ENCODE results near the gene GALNS.
"Not testable (repeated sequence)": the region's sequence is repeated elsewhere in the genome, so short reads cannot be mapped to it uniquely, and the experiment has no call there.

Gene GALNS

GRCh38 chr16:88800277-88800592, 56.5 kb downstream of the GALNS start:
- H3K4me1 ChIP-seq (ENCODE audit: insufficient read depth, low read length) = no peaks in the 10 kb centered on the region; the same call in 1 of the 2 replicates
- H3K9ac ChIP-seq (ENCODE audit: low read depth, low read length) = no peak overlapping the region
- H3K9me3 ChIP-seq (ENCODE audit: control insufficient read depth, insufficient read depth, low read length) = no peaks in the 10 kb centered on the region
- H3K36me3 ChIP-seq (ENCODE audit: insufficient read depth, low read length) = no peaks in the 10 kb centered on the region

- Histone ChIP-seq H3K9ac (ENCODE audit: low read depth, low read length) (no peak overlapping the region), H3K4me1 (ENCODE audit: insufficient read depth, low read length) (no peaks in the 10 kb centered on the region; the same call in 1 of the 2 replicates), H3K9me3 (ENCODE audit: control insufficient read depth, insufficient read depth, low read length) (no peaks in the 10 kb centered on the region), H3K36me3 (ENCODE audit: insufficient read depth, low read length) (no peaks in the 10 kb centered on the region)
Observed at GRCh38 chr16:88799569-88800276, 57.0 kb downstream of the GALNS start.

GRCh38 chr16:88798772-88799455, 57.8 kb downstream of the GALNS start:
- Histone ChIP-seq H3K36me3 (ENCODE audit: insufficient read depth, low read length) (no peaks in the 10 kb centered on the region), H3K9ac (ENCODE audit: low read depth, low read length) (no peak overlapping the region), H3K9me3 (ENCODE audit: control insufficient read depth, insufficient read depth, low read length) (no peaks in the 10 kb centered on the region), H3K4me1 (ENCODE audit: insufficient read depth, low read length) (no peaks in the 10 kb centered on the region)

DNA sequence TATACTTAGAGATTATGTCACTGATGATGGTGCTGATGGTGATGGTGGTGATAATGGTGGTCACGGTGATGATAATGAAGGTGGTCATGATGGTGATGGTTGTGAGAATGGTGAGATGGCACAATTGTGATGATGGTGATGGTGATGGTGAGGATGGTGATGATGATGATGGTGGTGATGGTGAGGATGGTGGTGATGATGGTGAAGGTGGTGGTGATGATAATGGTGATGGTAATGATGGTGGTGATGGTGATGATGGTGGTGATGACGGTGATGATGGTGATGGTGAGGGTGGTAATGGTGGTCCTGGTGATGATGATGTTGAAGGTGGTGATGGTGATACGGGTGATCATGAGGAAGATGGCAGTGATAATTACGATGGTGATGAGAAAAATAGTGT, 58.7 kb downstream of the GALNS start:
- no peaks in the 10 kb centered on the region for H3K9me3 ChIP-seq (ENCODE audit: control insufficient read depth, insufficient read depth, low read length)
- peaks cover 3% of the 10 kb centered on the region; the same call in 1 of the 2 replicates for H3K4me1 ChIP-seq (ENCODE audit: insufficient read depth, low read length)
- H3K9ac ChIP-seq (ENCODE audit: low read depth, low read length) = no peak overlapping the region
- H3K36me3 ChIP-seq (ENCODE audit: insufficient read depth, low read length) = no peaks in the 10 kb centered on the region

GRCh38 chr16:88796278-88796677, 60.5 kb downstream of the GALNS start:
- no peaks in the 10 kb centered on the region for H3K36me3 ChIP-seq (ENCODE audit: insufficient read depth, low read length)
- no peak overlapping the region for H3K9ac ChIP-seq (ENCODE audit: low read depth, low read length)
- peaks cover 10% of the 10 kb centered on the region; the same call in 1 of the 2 replicates for H3K4me1 ChIP-seq (ENCODE audit: insufficient read depth, low read length)
- H3K9me3 ChIP-seq (ENCODE audit: control insufficient read depth, insufficient read depth, low read length) = no peaks in the 10 kb centered on the region

- no peaks in the 10 kb centered on the region for H3K9me3 ChIP-seq (ENCODE audit: control insufficient read depth, insufficient read depth, low read length)
- no peak overlapping the region for H3K9ac ChIP-seq (ENCODE audit: low read depth, low read length)
- peaks cover 14% of the 10 kb centered on the region; the same call in 1 of the 2 replicates for H3K4me1 ChIP-seq (ENCODE audit: insufficient read depth, low read length)
- H3K36me3 ChIP-seq (ENCODE audit: insufficient read depth, low read length) = no peaks in the 10 kb centered on the region
Observed at GRCh38 chr16:88793251-88793954, 63.3 kb downstream of the GALNS start.

- Histone ChIP-seq H3K9me3 (ENCODE audit: control insufficient read depth, insufficient read depth, low read length) (no peaks in the 10 kb centered on the region), H3K9ac (ENCODE audit: low read depth, low read length) (no peak overlapping the region), H3K36me3 (ENCODE audit: insufficient read depth, low read length) (no peaks in the 10 kb centered on the region), H3K4me1 (ENCODE audit: insufficient read depth, low read length) (peaks cover 14% of the 10 kb centered on the region; the same call in 1 of the 2 replicates)
Observed at GRCh38 chr16:88792668-88793250, 64.0 kb downstream of the GALNS start.

DNA sequence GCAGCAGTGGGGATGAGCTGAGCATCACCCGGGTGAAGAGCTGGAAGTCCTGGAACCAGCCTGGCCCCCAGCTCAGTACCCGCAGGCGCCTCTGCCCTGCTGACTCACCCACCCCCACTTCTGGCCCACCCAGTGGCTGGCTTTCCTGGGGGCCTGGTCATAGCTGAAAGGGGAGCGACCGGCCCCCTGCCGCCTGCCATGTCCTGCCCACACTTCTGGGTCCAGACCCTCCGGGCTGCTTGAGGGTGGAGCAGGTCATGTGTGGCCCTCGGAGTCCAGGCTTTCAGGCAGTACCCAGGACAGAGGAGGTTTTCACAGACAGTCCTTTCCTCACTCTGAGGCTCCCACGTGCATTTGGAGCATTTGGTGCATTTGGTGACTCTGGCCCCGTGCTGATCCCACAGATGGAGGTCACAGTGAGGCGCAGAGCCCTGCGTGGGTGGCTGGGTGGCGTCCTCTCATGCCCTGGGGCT, 64.6 kb downstream of the GALNS start:
- no peaks in the 10 kb centered on the region for H3K9me3 ChIP-seq (ENCODE audit: control insufficient read depth, insufficient read depth, low read length)
- peaks cover 14% of the 10 kb centered on the region; the same call in 1 of the 2 replicates for H3K4me1 ChIP-seq (ENCODE audit: insufficient read depth, low read length)
- no peaks in the 10 kb centered on the region for H3K36me3 ChIP-seq (ENCODE audit: insufficient read depth, low read length)
- H3K9ac ChIP-seq (ENCODE audit: low read depth, low read length) = no peak overlapping the region

DNA sequence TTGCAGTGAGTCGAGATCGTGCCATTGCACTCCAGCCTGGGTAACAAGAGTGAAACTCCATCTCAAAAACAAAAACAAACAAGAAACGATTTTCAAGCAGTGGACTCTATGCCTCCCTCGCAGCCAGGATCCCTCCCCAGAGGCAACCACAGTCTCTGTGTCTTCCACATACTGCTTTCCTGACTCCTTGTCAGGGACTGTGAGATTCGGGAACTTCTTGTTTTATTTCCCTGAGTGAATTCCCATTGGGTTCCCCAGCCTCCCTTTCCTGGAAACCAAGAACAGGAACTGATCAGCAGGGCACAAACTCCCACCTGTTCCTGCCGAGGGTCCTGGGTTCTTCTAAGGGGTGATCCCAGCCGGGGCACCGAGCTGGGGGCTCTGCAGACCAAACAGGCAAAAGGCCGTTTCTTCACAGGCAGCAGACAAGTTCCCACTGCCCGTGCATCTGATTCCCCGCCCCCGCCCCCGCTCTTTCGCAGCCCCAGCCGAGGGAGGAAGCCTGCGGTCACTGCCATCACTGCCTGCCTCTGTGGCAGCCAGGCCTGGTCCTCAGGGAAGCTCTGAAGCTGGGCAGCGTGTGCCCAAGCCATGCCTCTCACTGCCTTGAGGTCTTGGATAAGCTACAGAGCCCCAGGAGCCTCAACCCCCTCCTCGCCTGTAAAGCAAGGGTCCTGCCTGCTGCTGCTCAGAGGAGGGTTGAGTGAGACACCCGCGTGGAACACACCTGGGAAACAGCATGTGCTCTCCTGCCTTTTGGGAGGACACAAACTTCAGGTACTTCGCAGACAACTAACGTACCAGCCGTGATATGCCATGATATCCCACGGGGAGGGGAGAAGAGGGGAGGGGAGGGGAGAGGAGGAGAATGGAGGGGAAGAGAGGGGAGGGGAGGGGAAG, 66.2 kb downstream of the GALNS start:
- no peaks in the 10 kb centered on the region for H3K36me3 ChIP-seq (ENCODE audit: insufficient read depth, low read length)
- peaks cover 14% of the 10 kb centered on the region; the same call in 1 of the 2 replicates for H3K4me1 ChIP-seq (ENCODE audit: insufficient read depth, low read length)
- H3K9ac ChIP-seq (ENCODE audit: low read depth, low read length) = no peak overlapping the region
- no peaks in the 10 kb centered on the region for H3K9me3 ChIP-seq (ENCODE audit: control insufficient read depth, insufficient read depth, low read length)

DNA sequence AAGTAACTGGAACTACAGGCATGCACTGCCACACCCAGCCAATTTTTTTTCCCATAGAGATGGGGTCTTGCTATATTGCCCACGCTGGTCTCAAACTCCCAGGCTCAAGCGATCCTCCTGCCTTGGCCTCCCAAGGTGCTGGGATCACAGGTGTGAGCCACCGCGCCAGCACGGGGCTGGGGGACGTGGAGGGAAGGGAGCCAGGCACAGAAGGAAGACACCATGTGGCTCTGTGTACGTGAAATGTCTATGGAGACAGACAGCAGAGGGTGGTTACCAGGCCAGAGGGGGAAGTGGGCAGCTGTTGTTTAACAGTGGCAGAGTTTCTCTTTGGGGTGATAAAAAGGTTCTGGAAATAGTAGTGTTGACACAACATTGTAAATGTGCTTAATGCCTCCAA, 67.2 kb downstream of the GALNS start:
- Histone ChIP-seq H3K9ac (ENCODE audit: low read depth, low read length) (no peak overlapping the region), H3K36me3 (ENCODE audit: insufficient read depth, low read length) (no peaks in the 10 kb centered on the region), H3K4me1 (ENCODE audit: insufficient read depth, low read length) (peaks cover 14% of the 10 kb centered on the region; the same call in 1 of the 2 replicates), H3K9me3 (ENCODE audit: control insufficient read depth, insufficient read depth, low read length) (no peaks in the 10 kb centered on the region)

DNA sequence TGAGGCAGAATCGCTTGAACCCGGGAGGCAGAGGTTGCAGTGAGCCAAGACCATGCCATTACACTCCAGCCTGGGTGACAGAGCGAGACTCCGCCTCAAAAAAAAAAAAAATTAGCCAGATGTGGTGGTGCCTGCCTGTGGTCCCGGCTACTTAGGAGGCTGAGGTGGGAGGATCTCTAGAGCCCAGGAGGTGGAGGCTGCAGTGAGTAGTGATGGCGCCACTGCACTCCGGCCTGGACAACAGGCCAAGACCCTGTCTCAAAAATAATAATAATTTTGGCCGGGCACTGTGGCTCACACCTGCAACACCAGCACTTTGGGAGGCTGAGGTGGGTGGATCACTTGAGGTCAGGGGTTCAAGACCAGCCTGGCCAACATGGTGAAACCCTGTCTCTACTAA, 68.0 kb downstream of the GALNS start:
- H3K9ac ChIP-seq (ENCODE audit: low read depth, low read length); H3K9me3 ChIP-seq (ENCODE audit: control insufficient read depth, insufficient read depth, low read length); H3K36me3 ChIP-seq (ENCODE audit: insufficient read depth, low read length): not testable (repeated sequence)
- peaks cover 13% of the 10 kb centered on the region; the same call in 1 of the 2 replicates for H3K4me1 ChIP-seq (ENCODE audit: insufficient read depth, low read length)

DNA sequence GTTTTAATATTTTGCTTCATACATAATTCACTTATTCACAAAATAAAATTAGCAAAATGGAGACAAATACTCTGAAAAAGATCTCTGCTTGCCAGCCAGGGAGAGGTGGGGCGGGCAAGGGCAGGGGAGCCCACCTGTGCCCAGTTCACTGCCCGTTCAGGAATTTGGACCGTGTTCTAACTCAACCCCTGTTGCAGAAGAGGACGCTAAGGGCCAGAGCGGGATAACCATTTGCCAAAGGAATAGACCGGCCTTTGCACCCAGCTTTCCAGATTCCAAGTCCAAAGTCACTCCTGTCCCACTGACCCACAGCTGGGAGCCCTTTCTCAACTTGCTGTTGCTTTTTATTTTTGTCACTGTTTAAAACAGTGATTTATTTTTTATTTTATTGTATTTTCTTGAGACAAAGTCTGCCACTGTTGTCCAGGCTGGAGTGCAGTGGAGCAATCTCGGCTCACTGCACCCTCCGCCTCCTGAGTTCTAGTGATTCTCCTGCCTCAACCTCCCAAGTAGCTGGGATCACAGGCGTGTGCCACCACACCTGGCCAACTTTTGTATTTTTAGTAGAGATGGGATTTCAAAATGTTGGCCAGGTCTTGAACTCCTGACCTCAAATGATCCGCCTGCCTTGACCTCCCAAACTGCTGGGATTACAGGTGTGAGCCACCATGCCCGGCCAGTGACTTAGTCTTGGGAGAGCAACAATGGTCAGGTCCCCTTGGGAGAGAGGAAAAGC, 69.0 kb downstream of the GALNS start:
- Histone ChIP-seq H3K4me1 (ENCODE audit: insufficient read depth, low read length) (peaks cover 11% of the 10 kb centered on the region; the same call in 1 of the 2 replicates), H3K9me3 (ENCODE audit: control insufficient read depth, insufficient read depth, low read length) (no peaks in the 10 kb centered on the region), H3K36me3 (ENCODE audit: insufficient read depth, low read length) (no peaks in the 10 kb centered on the region), H3K9ac (ENCODE audit: low read depth, low read length) (no peak overlapping the region)

Measured in ES-I3 (cell line).